22Rv1 (cell line): ENCODE measurements around the gene MAN2B2.
"Not testable (repeated sequence)": the region's sequence is repeated elsewhere in the genome, so short reads cannot be mapped to it uniquely, and the experiment has no call there.

Source experiments
- H3K27ac ChIP-seq: fragments of 450-650 bp; 2 replicates; pipeline ENCODE4 v1.5.1; 2017
- ZFX ChIP-seq: fragments of 450-650 bp; IDR thresholded peaks from 2 replicates; pipeline ENCODE4 v1.6.1; 2017; ENCODE audit warnings: antibody characterized with exemption, borderline replicate concordance
- TF ChIP-seq, protein P1 (sequence below): fragments of 450-650 bp; IDR thresholded peaks from 2 replicates; pipeline ENCODE4 v1.5.1; 2017; ENCODE audit warnings: mild to moderate bottlenecking

Gene MAN2B2

DNA sequence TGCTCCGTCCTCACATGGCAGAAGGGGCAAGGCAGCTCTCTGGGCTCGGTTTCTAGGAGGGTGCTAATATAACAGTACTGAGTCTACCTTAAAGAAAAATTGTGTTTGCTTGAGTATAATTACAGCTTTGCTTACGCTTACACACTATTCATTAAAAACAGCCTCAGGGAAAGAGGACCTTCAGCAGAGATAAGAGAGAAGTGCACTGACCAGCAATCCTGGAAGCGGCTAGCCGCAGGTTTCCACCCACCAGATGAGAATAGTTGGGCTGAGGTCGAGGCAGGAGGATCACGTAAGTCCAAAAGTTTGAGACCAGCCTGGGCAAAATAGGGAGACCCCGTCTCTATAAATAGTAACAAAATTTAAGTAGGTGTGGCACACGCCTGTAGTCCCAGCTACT, 50.3 kb downstream of the MAN2B2 start:
- TF ChIP-seq, protein P1, sequence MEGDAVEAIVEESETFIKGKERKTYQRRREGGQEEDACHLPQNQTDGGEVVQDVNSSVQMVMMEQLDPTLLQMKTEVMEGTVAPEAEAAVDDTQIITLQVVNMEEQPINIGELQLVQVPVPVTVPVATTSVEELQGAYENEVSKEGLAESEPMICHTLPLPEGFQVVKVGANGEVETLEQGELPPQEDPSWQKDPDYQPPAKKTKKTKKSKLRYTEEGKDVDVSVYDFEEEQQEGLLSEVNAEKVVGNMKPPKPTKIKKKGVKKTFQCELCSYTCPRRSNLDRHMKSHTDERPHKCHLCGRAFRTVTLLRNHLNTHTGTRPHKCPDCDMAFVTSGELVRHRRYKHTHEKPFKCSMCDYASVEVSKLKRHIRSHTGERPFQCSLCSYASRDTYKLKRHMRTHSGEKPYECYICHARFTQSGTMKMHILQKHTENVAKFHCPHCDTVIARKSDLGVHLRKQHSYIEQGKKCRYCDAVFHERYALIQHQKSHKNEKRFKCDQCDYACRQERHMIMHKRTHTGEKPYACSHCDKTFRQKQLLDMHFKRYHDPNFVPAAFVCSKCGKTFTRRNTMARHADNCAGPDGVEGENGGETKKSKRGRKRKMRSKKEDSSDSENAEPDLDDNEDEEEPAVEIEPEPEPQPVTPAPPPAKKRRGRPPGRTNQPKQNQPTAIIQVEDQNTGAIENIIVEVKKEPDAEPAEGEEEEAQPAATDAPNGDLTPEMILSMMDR = no peak
- TF ChIP-seq ZFX = no peak

DNA sequence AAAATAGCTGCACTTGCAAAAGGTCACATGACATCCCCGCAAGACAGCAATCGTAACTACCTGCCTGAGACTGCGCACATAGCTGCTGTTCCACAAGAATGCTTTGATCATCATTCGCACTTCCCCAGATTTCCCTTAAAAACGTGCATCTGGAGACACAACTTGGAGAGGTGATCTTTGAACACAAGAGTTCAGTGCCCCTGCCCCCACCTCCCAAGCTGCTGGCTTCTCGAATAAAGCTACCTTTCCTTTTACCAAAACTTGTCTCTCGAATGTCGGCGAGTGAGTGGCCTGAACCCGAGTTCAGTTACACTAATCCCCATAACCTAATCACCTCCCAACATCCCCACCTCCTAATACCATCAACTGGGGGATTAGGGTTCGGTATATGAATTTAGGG, 51.1 kb downstream of the MAN2B2 start:
- H3K27ac ChIP-seq = no peak overlapping the region; the same call in 1 of the 2 replicates
- TF ChIP-seq, protein P1 = no peak
- no peak for TF ChIP-seq ZFX

More for the DNA sequence above, 50.3 kb downstream of the MAN2B2 start:
- H3K27ac ChIP-seq = peak overlapping the region; percentile 71

DNA sequence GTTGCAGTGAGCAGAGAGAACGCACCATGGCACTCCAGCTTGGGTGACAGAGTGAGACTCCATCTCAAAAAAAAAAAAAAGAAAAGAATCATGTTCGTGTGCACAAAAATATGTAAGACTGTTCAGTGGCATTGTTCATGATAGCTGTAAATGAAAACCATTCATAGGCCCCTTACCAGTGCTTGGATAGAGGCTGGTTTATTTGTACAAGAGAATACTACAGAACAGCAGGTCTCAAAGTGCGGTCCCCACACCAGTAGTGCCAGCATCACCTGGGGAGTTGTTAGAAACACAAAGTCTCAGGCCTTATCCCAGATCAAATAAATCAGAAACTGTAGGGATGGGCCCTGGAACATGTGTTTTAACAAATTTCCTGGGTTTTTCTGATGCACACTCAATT, 52.8 kb downstream of the MAN2B2 start:
- TF ChIP-seq ZFX = no peak
- TF ChIP-seq, protein P1 = no peak
- no peak overlapping the region for H3K27ac ChIP-seq

DNA sequence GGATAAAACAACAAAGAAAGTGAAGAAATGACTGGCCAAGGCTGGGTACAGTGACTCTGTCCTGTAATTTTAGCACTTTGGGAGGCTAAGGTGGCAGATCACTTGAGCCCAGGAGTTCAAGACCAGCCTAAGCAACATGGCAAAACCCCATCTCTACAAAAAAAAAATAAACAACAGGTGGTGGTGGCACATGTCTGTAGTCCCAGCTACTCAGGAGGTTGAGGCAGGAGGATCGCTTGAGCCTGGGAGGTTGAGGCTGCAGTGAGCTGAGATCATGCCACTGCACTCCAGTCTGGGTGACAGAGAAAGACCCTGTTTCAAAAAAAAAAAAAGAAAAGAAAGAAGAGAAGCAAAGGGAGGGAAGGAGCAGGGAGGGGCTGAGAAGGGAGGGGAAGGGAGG, 53.5 kb downstream of the MAN2B2 start:
- H3K27ac ChIP-seq = not testable (repeated sequence)

DNA sequence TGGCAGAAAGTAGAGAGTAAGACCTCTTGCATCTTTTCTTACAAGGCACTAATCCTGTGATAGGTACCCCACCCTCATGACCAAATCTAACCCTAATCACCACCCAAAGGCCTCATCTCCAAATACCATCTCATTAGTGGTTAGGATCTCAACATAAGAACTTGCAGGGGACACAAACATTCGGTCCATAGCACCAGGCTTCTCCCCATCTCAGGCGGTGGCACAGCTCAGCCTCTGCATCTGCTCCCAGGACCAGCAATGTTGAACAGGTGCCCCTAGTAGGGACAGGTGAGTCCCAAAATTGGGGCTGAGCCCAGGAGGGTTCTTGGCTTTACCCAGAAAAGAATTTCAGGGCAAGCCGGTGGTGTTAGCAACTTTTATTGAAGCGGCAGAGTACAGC, 57.1 kb downstream of the MAN2B2 start:
- no peak for TF ChIP-seq ZFX
- TF ChIP-seq, protein P1 = no peak
- H3K27ac ChIP-seq = peak overlapping the region; percentile 97

DNA sequence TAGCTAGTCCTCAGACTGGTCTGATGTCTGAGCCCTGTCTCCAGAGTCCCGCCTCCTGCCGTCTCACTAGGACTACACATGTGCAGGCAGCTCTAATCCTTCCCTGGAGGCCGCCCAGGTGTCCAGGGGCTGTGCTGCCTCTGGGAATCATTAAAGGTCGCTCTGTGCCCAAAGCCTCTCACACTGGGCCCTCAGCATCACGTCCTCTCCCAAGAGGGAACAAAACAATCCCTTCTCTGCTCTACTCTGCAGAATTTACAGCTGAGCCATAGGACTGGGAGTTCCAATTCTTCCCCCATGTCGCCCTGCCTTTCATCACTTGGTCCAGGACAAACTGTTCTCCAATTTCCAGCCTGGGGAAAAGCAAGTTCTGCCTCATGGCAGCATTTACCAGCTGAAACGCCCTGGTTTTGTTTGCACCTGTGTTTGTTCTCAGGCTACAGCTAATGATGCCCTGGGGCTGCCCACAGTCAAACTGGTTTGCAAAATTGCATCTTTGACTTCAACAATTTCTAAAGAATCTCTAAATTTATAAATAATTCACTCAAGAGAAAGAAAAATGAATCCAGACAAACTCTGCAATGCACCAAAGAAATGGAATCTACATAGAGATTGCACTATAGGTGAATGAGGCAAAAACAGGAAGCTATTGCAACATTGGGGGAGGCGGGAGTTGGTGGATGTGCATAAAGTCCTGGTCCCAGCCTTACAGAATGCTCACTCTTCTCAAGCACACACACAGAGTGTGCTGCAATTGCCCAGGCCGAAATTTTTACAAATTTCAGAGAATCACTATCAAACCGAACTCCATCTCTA, 58.3 kb downstream of the MAN2B2 start:
- H3K27ac ChIP-seq = peak overlapping the region; percentile 97
- TF ChIP-seq ZFX = no peak
- TF ChIP-seq, protein P1 = 0 out of 2 replicates have a peak, but pooled peaks have one; percentile 22

DNA sequence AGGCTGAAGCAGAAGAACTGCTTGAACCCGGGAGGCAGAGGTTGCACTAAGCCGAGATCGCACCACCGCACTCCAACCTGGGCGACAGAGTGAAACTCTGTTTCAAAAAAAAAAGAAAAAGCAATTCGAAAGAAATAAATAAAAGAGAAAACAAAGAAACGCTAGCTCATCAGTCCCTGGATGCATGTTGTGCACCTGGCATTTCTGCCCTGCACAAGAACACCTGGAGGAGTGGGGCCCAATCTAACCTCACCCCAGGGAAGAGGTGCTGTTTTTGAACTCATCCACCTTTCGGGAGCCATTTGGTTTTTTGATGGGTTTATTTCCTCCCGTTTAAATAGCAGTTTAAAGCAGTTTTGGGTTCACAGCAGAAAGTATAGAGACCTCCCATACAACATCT, 59.8 kb downstream of the MAN2B2 start:
- H3K27ac ChIP-seq = peak overlapping the region; percentile 97
- TF ChIP-seq, protein P1 = no peak
- TF ChIP-seq ZFX = no peak
